Caco-2 (cell line): ENCODE results near the gene GPC6. TPM values are rescaled to one million over a fixed set of nuclear protein-coding genes. Genes with fewer than 3 reads are reported as not detected.

Experiments used
- BruUV-seq: library from RNA; stranded (reverse); fragments of 400-500 nt; replicated peaks from 2 replicates; lab custom pipeline; 2021; lab: Mats Ljungman, UMichigan
- CTCF ChIA-PET: fragments of 300-600 bp; sonication (Branson Sonifier 250); formaldehyde crosslinking; loops from one replicate; lab custom pipeline; 2022; ENCODE audit warnings: antibody characterized with exemption; lab: Charles Lee
- POLR2A ChIA-PET: fragments of 300-600 bp; sonication (Branson Sonifier 250); formaldehyde crosslinking; loops from one replicate; lab custom pipeline; 2022; ENCODE audit warnings: antibody characterized with exemption; lab: Charles Lee
- DNase-seq, 2 experiments: peaks; one replicate each; pipeline versions ENCODE4 v3.0.0 to v3.0.0-alpha.2; 2020 to 2022
- H3K27me3 ChIP-seq: replicated peaks from 2 replicates; pipeline ENCODE4 v1.6.0; 2011; ENCODE audit warnings: low read length; ENCODE audit not compliant: control insufficient read depth, insufficient read depth
- H3K36me3 ChIP-seq: 2 replicates; pipeline ENCODE4 v1.5.1; 2011; ENCODE audit warnings: low read length; ENCODE audit not compliant: control insufficient read depth, insufficient read depth
- H3K4me1 ChIP-seq: fragments of 250-450 bp; sonication (Bioruptor Pico); 2 replicates; pipeline ENCODE4 v1.5.1; 2020; ENCODE audit warnings: mild to moderate bottlenecking
- H3K4me3 ChIP-seq: 2 replicates; pipeline ENCODE4 v1.5.1; 2011; ENCODE audit warnings: low read depth, mild to moderate bottlenecking, control low read depth, low read length
- H3K9me3 ChIP-seq: fragments of 250-450 bp; sonication (Bioruptor Pico); 2 replicates; pipeline ENCODE4 v1.5.1; 2020; ENCODE audit warnings: mild to moderate bottlenecking, moderate library complexity
- H3K27ac Mint-ChIP-seq: one replicate; pipeline ENCODE4 v1.8.0; 2022; ENCODE audit warnings: mixed read lengths; ENCODE audit not compliant: unreplicated experiment
- H3K27me3 Mint-ChIP-seq: one replicate; pipeline ENCODE4 v1.8.0; 2022; ENCODE audit warnings: mixed read lengths; ENCODE audit not compliant: insufficient read depth, unreplicated experiment
- H3K36me3 Mint-ChIP-seq: one replicate; pipeline ENCODE4 v1.8.0; 2022; ENCODE audit warnings: mild to moderate bottlenecking, mixed read lengths; ENCODE audit not compliant: insufficient read depth, unreplicated experiment
- H3K4me1 Mint-ChIP-seq: one replicate; pipeline ENCODE4 v1.8.0; 2022; ENCODE audit warnings: low read depth, mixed read lengths; ENCODE audit not compliant: unreplicated experiment
- H3K4me3 Mint-ChIP-seq: one replicate; pipeline ENCODE4 v1.8.0; 2022; ENCODE audit warnings: mild to moderate bottlenecking, moderate library complexity, mixed read lengths; ENCODE audit not compliant: unreplicated experiment
- H3K9me3 Mint-ChIP-seq: one replicate; pipeline ENCODE4 v1.8.0; 2022; ENCODE audit warnings: mixed read lengths; ENCODE audit not compliant: unreplicated experiment
- intact Hi-C: fragments of 100-400 bp; cut with micrococcal nuclease; formaldehyde crosslinking; loops from one replicate; pipeline ENCODE4 v1.10.0; 2022; ENCODE audit not compliant: unreplicated experiment
- total RNA-seq: library from RNA; stranded (reverse); gene quantifications from 2 replicates; pipeline ENCODE4 v1.2.3, GENCODE V29; 2022
- TF ChIP-seq, protein P1 (sequence below), 2 experiments: fragments of 200-600 bp in 1 of 2; IDR thresholded peaks; 1 replicate in 1 of 2; 2 replicates in 1 of 2; pipeline versions ENCODE4 v1.5.1 to v1.8.0; 2011 to 2022; ENCODE audit warnings: antibody characterized with exemption in 1 of 2, control low read depth in 1 of 2, inconsistent platforms in 1 of 2, low read depth in 1 of 2, low read length in 1 of 2, mild to moderate bottlenecking in 1 of 2, moderate library complexity in 1 of 2; ENCODE audit not compliant: insufficient read depth in 1 of 2, severe bottlenecking in 1 of 2, unreplicated experiment in 1 of 2

Gene GPC6
- total RNA-seq, 1 experiment from 2014 or later = 0.16 TPM

GRCh38 chr13:93472296-93472695, 245.7 kb downstream of the GPC6 start:
- CTCF ChIA-PET = interaction anchor here (0.6 kb wide), 1 partner anchor 863 kb away, joined by 3 read pairs; no protein-coding TSS in a partner anchor

DNA sequence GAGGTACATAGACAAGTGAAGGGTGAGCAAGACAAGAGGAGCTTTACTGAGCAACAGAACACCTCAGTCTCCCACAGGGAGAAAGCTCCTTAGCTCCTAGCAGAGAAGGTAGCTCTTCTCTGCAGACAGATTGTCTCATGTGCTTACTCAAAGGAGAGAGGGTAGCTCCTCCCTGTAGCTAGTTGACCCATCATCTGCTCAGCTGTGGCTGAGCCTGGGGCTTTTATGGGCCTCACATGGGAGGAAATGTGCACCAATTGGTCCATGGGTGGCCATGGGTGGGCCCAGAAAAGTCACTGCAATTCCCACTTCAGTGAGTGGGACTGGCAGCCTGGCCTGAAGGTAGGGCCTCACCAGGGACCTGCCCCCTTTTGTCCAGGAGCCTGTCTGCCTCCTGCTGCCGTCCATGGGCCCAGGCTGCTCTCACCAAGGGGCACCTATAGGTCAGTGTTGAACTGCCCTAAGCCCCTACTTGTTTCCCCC, 246.2 kb downstream of the GPC6 start:
- Mint-ChIP-seq H3K36me3 (no peaks in the 10 kb centered on the region), H3K27me3 (no peaks in the 10 kb centered on the region), H3K9me3 (no peaks in the 10 kb centered on the region), H3K27ac (no peak overlapping the region), H3K4me3 (no peak overlapping the region), H3K4me1 (no peaks in the 10 kb centered on the region)
- POLR2A ChIA-PET = no interaction called here
- intact Hi-C loops = no loop called here
- CTCF ChIA-PET = interaction anchor here (0.6 kb wide), 1 partner anchor 864 kb away, joined by 3 read pairs; no protein-coding TSS in a partner anchor
- DNase-seq = no peak
- no peaks in the 10 kb centered on the region for H3K27me3 ChIP-seq
- H3K9me3 ChIP-seq = no peaks in the 10 kb centered on the region
- H3K36me3 ChIP-seq = no peaks in the 10 kb centered on the region
- H3K4me3 ChIP-seq = no peak overlapping the region
- TF ChIP-seq, protein P1, sequence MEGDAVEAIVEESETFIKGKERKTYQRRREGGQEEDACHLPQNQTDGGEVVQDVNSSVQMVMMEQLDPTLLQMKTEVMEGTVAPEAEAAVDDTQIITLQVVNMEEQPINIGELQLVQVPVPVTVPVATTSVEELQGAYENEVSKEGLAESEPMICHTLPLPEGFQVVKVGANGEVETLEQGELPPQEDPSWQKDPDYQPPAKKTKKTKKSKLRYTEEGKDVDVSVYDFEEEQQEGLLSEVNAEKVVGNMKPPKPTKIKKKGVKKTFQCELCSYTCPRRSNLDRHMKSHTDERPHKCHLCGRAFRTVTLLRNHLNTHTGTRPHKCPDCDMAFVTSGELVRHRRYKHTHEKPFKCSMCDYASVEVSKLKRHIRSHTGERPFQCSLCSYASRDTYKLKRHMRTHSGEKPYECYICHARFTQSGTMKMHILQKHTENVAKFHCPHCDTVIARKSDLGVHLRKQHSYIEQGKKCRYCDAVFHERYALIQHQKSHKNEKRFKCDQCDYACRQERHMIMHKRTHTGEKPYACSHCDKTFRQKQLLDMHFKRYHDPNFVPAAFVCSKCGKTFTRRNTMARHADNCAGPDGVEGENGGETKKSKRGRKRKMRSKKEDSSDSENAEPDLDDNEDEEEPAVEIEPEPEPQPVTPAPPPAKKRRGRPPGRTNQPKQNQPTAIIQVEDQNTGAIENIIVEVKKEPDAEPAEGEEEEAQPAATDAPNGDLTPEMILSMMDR (IDR thresholded peaks at IDR 0.05; ENCODE audit: insufficient read depth in 1 of 2, low read depth in 1 of 2, low read length in 1 of 2, severe bottlenecking in 1 of 2, unreplicated experiment in 1 of 2) = no peak
- no peaks in the 10 kb centered on the region for H3K4me1 ChIP-seq
- no TSS peak for BruUV-seq

More at GRCh38 chr13:93472296-93472695, 245.7 kb downstream of the GPC6 start:
- no TSS peak for BruUV-seq
- Histone ChIP-seq H3K36me3 (no peaks in the 10 kb centered on the region), H3K9me3 (no peaks in the 10 kb centered on the region), H3K4me1 (no peaks in the 10 kb centered on the region), H3K4me3 (no peak overlapping the region), H3K27me3 (no peaks in the 10 kb centered on the region)
- H3K27ac Mint-ChIP-seq = no peak overlapping the region
- no peak overlapping the region for H3K4me3 Mint-ChIP-seq
- intact Hi-C loops = no loop called here
- POLR2A ChIA-PET = no interaction called here
- H3K9me3 Mint-ChIP-seq = no peaks in the 10 kb centered on the region
- no peaks in the 10 kb centered on the region for H3K36me3 Mint-ChIP-seq
- no peak for DNase-seq
- TF ChIP-seq, protein P1 (IDR thresholded peaks at IDR 0.05; ENCODE audit: insufficient read depth in 1 of 2, low read depth in 1 of 2, low read length in 1 of 2, severe bottlenecking in 1 of 2, unreplicated experiment in 1 of 2) = no peak
- H3K4me1 Mint-ChIP-seq = no peaks in the 10 kb centered on the region
- H3K27me3 Mint-ChIP-seq = no peaks in the 10 kb centered on the region

- Mint-ChIP-seq H3K9me3 (no peaks in the 10 kb centered on the region), H3K36me3 (no peaks in the 10 kb centered on the region), H3K4me1 (no peaks in the 10 kb centered on the region), H3K27ac (no peak overlapping the region), H3K27me3 (no peaks in the 10 kb centered on the region), H3K4me3 (no peak overlapping the region)
- Histone ChIP-seq H3K27me3 (no peaks in the 10 kb centered on the region), H3K4me1 (no peaks in the 10 kb centered on the region), H3K4me3 (no peak overlapping the region), H3K36me3 (no peaks in the 10 kb centered on the region), H3K9me3 (no peaks in the 10 kb centered on the region)
- CTCF ChIA-PET = no interaction called here
- intact Hi-C loops = no loop called here
- TF ChIP-seq, protein P1 (IDR thresholded peaks at IDR 0.05; ENCODE audit: insufficient read depth in 1 of 2, low read depth in 1 of 2, low read length in 1 of 2, severe bottlenecking in 1 of 2, unreplicated experiment in 1 of 2) = no peak
- no TSS peak for BruUV-seq
- DNase-seq = no peak
- POLR2A ChIA-PET = no interaction called here
Observed at GRCh38 chr13:93473441-93474270, 247.0 kb downstream of the GPC6 start.
